Smooth muscle cell (in vitro differentiated cells): ENCODE data around the gene PPP4R3A. TPM values are rescaled to one million over a fixed set of nuclear protein-coding genes. Genes with fewer than 3 reads are reported as not detected.
"Not testable (repeated sequence)": the region's sequence is repeated elsewhere in the genome, so short reads cannot be mapped to it uniquely, and the experiment has no call there.

ENCODE experiments used
- DNase-seq: peaks from one replicate; lab custom pipeline; 2025; ENCODE audit not compliant: unreplicated experiment; lab: John Stamatoyannopoulos, UW
- H2AFZ ChIP-seq: fragments of 200-600 bp; sonication (generic); 2 replicates; pipeline ENCODE4 v1.6.0; 2016; ENCODE audit warnings: antibody characterized with exemption, low read depth, mild to moderate bottlenecking
- H3F3A ChIP-seq: fragments of 200-600 bp; sonication (generic); 2 replicates; pipeline ENCODE4 v1.6.0; 2017; ENCODE audit warnings: antibody characterized with exemption, low read depth
- H3K27ac ChIP-seq: fragments of 200-600 bp; sonication (generic); 2 replicates; pipeline ENCODE4 v1.5.1; 2016; ENCODE audit warnings: low read depth, mild to moderate bottlenecking
- H3K27me3 ChIP-seq: fragments of 200-600 bp; sonication (generic); 2 replicates; pipeline ENCODE4 v1.6.1; 2016; ENCODE audit warnings: low read depth, mild to moderate bottlenecking
- H3K36me3 ChIP-seq: fragments of 200-600 bp; sonication (generic); 2 replicates; pipeline ENCODE4 v1.5.1; 2016; ENCODE audit warnings: low read depth
- H3K4me1 ChIP-seq: fragments of 200-600 bp; sonication (generic); 2 replicates; pipeline ENCODE4 v1.5.1; 2016; ENCODE audit warnings: low read depth
- H3K4me2 ChIP-seq: fragments of 200-600 bp; sonication (generic); 2 replicates; pipeline ENCODE4 v1.6.0; 2016; ENCODE audit warnings: mild to moderate bottlenecking
- H3K4me3 ChIP-seq: fragments of 200-600 bp; sonication (generic); 2 replicates; pipeline ENCODE4 v1.5.1; 2016; ENCODE audit warnings: mild to moderate bottlenecking
- H3K79me2 ChIP-seq: fragments of 200-600 bp; sonication (generic); 2 replicates; pipeline ENCODE4 v1.6.0; 2016; ENCODE audit warnings: low read depth, mild to moderate bottlenecking
- H3K9ac ChIP-seq: fragments of 200-600 bp; sonication (generic); 2 replicates; pipeline ENCODE4 v1.6.0; 2016; ENCODE audit warnings: low read depth
- H3K9me3 ChIP-seq: fragments of 200-600 bp; sonication (generic); replicated peaks from 2 replicates; pipeline ENCODE4 v1.5.1; 2016; ENCODE audit warnings: low read depth
- H4K20me1 ChIP-seq: fragments of 200-600 bp; sonication (generic); 2 replicates; pipeline ENCODE4 v1.6.0; 2016; ENCODE audit warnings: low read depth
- CTCF ChIP-seq: fragments of 200-600 bp; sonication (generic); IDR thresholded peaks from 2 replicates; pipeline ENCODE4 v1.5.1; 2017; ENCODE audit warnings: borderline replicate concordance, mild to moderate bottlenecking, antibody characterized with exemption; ENCODE audit not compliant: insufficient read depth, poor library complexity, severe bottlenecking
- WGBS: methylation state at CpG from one replicate; pipeline ENCODE4 v1.1.7; 2016; ENCODE audit warnings: low lambda C conversion rate; 5-methylcytosine and 5-hydroxymethylcytosine counted together
- polyA plus RNA-seq: library from polyadenylated mRNA; unstranded; fragments of >200 nt; fragmentation: Nextera tagmentation; extraction: Ambion mirVana; gene quantifications from 2 replicates; pipeline ENCODE4 v1.2.1, GENCODE V29; 2016
- total RNA-seq: library from RNA; depleted of rRNA; stranded (reverse); fragments of >200 nt; gene quantifications from 2 replicates; pipeline ENCODE4 v1.2.3, GENCODE V29; 2014

The PPP4R3A gene
- total and polyA plus RNA-seq, 2 experiments from 2014 or later: 35.3 to 62.7 TPM

GRCh38 chr14:91548108-91548507, 38.0 kb upstream of the PPP4R3A start:
- Histone ChIP-seq H3K4me2 (no peak overlapping the region), H3K9ac (no peak overlapping the region), H2AFZ (no peak overlapping the region), H3K79me2 (no peaks in the 10 kb centered on the region), H4K20me1 (no peaks in the 10 kb centered on the region), H3K36me3 (no peaks in the 10 kb centered on the region), H3K27ac (no peak overlapping the region), H3K9me3 (no peaks in the 10 kb centered on the region), H3K4me1 (no peaks in the 10 kb centered on the region), H3K27me3 (no peaks in the 10 kb centered on the region), H3F3A (no peaks in the 10 kb centered on the region), H3K4me3 (no peak overlapping the region)
- no peak for TF ChIP-seq CTCF
- 87% methylated on average over 3 of the region's 3 CpGs for WGBS
- DNase-seq: no peak

GRCh38 chr14:91545946-91546716, 36.0 kb upstream of the PPP4R3A start:
- Histone ChIP-seq H4K20me1 (no peaks in the 10 kb centered on the region), H3K27me3 (no peaks in the 10 kb centered on the region), H3K36me3 (no peaks in the 10 kb centered on the region), H3K4me3 (no peak overlapping the region), H2AFZ (no peak overlapping the region), H3K4me2 (no peak overlapping the region), H3F3A (no peaks in the 10 kb centered on the region), H3K9ac (no peak overlapping the region), H3K9me3 (no peaks in the 10 kb centered on the region), H3K27ac (no peak overlapping the region), H3K4me1 (no peaks in the 10 kb centered on the region), H3K79me2 (no peaks in the 10 kb centered on the region)
- DNase-seq: no peak
- no peak for TF ChIP-seq CTCF
- WGBS: 88% methylated on average over 5 of the region's 5 CpGs

GRCh38 chr14:91545204-91545603, 35.1 kb upstream of the PPP4R3A start:
- H3K4me1 ChIP-seq: no peaks in the 10 kb centered on the region
- no peaks in the 10 kb centered on the region for H3F3A ChIP-seq
- H3K4me3 ChIP-seq: no peak overlapping the region
- no peak overlapping the region for H3K27ac ChIP-seq
- no peaks in the 10 kb centered on the region for H3K27me3 ChIP-seq
- TF ChIP-seq CTCF: no peak
- no peaks in the 10 kb centered on the region for H4K20me1 ChIP-seq
- H3K4me2 ChIP-seq: no peak overlapping the region
- H3K9ac ChIP-seq: no peak overlapping the region
- H3K9me3 ChIP-seq: no peaks in the 10 kb centered on the region
- DNase-seq: no peak
- H3K36me3 ChIP-seq: no peaks in the 10 kb centered on the region
- no peaks in the 10 kb centered on the region for H3K79me2 ChIP-seq
- no peak overlapping the region for H2AFZ ChIP-seq

- Histone ChIP-seq H3F3A (no peaks in the 10 kb centered on the region), H3K36me3 (no peaks in the 10 kb centered on the region), H4K20me1 (no peaks in the 10 kb centered on the region), H3K4me1 (no peaks in the 10 kb centered on the region), H3K27me3 (no peaks in the 10 kb centered on the region), H2AFZ (no peak overlapping the region), H3K4me3 (no peak overlapping the region), H3K79me2 (no peaks in the 10 kb centered on the region), H3K4me2 (no peak overlapping the region), H3K9me3 (no peaks in the 10 kb centered on the region), H3K9ac (no peak overlapping the region), H3K27ac (no peak overlapping the region)
- no peak for DNase-seq
- 94% methylated on average over 3 of the region's 3 CpGs for WGBS
- TF ChIP-seq CTCF: no peak
Measured at GRCh38 chr14:91536327-91536726, 26.2 kb upstream of the PPP4R3A start.

GRCh38 chr14:91534059-91534458, 23.9 kb upstream of the PPP4R3A start:
- not testable (repeated sequence) for H3K27ac ChIP-seq, H3K36me3 ChIP-seq, H4K20me1 ChIP-seq, H3K9ac ChIP-seq, H3F3A ChIP-seq, H3K4me1 ChIP-seq, H2AFZ ChIP-seq, H3K4me3 ChIP-seq, DNase-seq, H3K4me2 ChIP-seq, H3K79me2 ChIP-seq, H3K9me3 ChIP-seq, H3K27me3 ChIP-seq
- 86% methylated on average over 5 of the region's 5 CpGs for WGBS
